BLaER1 (cell line): ENCODE results near the gene FSIP2.

Experiments used
- H3K27ac ChIP-seq: shearing (Covaris generic); formaldehyde crosslinking; 2 replicates; pipeline ENCODE4 v1.8.1; 2022
- H3K27me3 ChIP-seq: shearing (Covaris generic); formaldehyde crosslinking; 2 replicates; pipeline ENCODE4 v1.8.1; 2022
- H3K36me3 ChIP-seq: shearing (Covaris generic); formaldehyde crosslinking; 2 replicates; pipeline ENCODE4 v1.8.1; 2022
- H3K4me1 ChIP-seq: shearing (Covaris generic); formaldehyde crosslinking; 2 replicates; pipeline ENCODE4 v1.8.1; 2022
- H3K4me2 ChIP-seq: shearing (Covaris generic); formaldehyde crosslinking; 2 replicates; pipeline ENCODE4 v1.8.1; 2022
- H3K4me3 ChIP-seq: shearing (Covaris generic); formaldehyde crosslinking; 2 replicates; pipeline ENCODE4 v1.8.1; 2022
- H3K9ac ChIP-seq: shearing (Covaris generic); formaldehyde crosslinking; 2 replicates; pipeline ENCODE4 v1.8.1; 2022
- H3K9me3 ChIP-seq: shearing (Covaris generic); formaldehyde crosslinking; 2 replicates; pipeline ENCODE4 v1.8.1; 2022
- H4K20me1 ChIP-seq: shearing (Covaris generic); formaldehyde crosslinking; 2 replicates; pipeline ENCODE4 v1.8.1; 2022
- Cebpa-rat ChIP-seq: shearing (Covaris generic); IDR thresholded peaks from 2 replicates; pipeline ENCODE4 v1.8.1; 2022

The FSIP2 gene, protein sequence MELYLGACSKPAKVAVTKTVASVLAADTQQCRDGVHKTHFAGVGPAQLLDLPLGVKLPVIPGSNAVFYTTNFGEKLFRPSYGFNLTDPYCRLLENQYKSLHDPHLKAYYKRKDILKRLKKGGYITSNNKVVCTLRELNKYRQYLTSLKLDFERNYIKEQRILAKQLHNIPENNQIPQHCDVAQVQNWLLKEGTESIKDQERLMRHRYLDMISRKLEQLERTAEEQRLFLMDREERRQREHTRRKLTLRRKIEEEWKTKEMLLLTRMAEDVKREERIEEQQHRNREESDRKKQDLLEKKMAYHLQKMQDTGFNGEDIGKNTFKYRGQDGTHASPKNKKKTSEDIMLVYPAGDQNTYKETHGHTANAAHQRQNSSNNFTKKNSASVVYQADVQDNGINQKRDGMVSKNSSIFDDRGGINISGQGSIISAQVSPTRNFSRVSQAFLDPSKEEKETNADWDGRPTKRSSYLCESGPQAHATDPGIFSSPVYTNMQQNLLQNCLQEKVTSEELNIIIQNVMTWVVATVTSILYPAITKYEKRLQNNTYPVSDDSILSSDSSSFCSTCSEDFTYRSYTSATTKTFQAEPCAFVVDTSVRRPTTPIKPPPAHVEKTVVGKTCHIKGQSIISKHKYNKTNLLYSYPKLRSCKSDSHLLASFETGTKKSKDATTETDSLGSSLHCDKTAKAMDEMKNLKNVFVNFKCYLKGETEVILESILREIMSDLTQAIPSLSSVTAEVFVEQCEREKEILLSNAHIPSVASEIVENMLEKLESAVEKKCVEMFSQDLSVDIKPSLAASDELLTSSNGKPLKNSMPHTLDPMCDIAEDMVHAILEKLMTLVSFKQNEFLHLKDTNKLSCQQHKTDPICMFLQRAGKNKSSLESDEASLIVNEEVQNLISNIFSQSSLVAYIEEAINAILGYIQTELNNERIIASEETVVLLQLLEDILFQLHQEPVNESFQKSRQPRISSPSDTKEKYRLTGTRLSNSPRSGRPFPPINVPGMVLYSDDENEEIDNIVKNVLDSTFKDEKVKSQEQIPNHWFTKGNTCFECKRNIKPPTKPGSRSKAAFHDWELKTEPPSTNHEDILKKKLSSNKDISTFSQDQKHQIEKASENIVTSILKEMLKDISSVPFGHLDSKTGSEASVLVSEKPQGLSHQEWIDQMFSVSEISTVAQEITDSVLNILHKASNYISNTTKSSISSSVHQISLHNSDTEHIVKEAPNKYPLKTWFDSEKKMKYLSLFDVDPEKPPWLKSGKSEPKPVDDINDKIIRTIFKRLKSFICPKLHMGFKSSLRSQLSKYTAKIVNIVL (N-terminal part only)

DNA sequence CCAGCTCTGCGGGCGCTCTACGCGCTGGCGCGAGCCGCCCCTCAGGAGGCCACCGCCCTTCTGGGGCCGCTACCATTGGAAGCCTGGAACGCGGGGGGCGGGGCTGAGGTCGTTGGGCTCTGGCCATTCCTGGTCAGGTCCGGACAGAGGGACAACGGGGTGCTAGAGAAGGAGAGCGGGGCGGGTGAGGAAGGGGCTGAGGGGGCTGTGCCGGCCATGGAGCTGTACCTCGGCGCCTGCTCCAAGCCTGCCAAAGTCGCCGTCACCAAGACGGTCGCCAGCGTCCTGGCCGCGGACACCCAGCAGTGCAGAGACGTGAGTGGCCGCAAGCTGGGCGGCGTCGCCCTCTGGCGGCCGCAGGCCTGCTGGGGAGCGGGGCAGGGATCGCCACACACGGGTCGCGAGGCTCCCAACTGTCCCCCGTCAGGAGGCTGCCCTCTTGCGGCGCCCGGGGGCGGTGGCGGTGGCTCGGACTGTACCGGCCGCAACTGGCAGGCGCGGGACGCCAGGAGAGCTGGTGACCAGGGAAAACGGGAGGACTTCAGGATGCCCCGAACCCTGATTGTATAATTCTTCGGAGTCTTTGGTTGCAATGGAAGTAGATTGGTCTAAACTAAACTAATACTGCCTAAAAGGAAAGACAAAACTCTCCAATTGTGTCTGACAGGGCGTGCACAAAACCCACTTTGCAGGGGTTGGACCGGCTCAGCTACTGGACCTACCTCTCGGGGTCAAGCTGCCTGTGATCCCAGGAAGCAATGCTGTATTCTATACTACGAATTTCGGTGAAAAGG, at the start of gene FSIP2:
Gene FSIP2, plus strand, starts transcription at position 126 of the 794 bp plus-strand sequence. Its CDS starts 91 bp downstream, at position 217.
- Histone ChIP-seq H4K20me1 (no peaks in the 10 kb centered on the region), H3K9ac (no peak within 1 kb of the TSS), H3K27ac (no peak within 1 kb of the TSS), H3K9me3 (peaks cover 37% of the 10 kb centered on the region), H3K4me2 (no peak within 1 kb of the TSS), H3K4me1 (peaks cover 15% of the 10 kb centered on the region), H3K27me3 (no peaks in the 10 kb centered on the region), H3K36me3 (no peaks in the 10 kb centered on the region), H3K4me3 (peak within 1 kb of the TSS; percentile 31; the same call in 1 of the 2 replicates)
- no peak for TF ChIP-seq Cebpa-rat

DNA sequence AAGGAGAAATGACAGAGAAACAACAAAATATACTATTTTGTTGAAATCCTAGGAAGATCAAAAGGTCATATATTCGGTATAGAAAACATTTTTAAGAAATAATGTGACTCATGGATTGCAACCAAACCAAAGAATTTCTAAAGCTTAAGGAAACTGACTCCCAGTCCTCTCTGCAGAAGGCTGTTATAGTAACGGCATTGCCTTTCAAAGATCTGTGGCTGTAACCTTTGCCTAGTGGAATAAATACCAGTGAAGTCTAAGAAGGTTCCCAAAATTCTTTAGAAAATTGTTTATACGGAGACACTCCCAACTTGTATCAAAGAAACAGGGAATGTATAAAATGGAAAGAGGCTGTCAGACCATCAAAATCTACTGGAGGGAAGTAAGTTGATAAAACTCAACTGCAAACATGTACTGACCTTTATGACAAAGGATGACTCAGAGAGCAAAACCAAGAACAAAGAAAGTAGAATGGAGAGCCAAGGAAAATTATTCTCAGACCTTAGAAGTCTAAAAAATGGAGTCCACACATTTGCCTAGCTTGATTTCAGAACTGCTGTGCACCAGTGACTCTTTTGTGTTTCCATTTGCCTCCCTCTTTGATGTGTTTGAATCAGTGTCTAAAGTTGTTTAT, 48.6 kb upstream of the FSIP2 start:
- Histone ChIP-seq H3K27ac (no peak overlapping the region), H3K36me3 (no peaks in the 10 kb centered on the region), H3K9ac (no peak overlapping the region), H3K4me1 (no peaks in the 10 kb centered on the region), H3K27me3 (no peaks in the 10 kb centered on the region), H3K4me2 (no peak overlapping the region), H3K4me3 (no peak overlapping the region), H4K20me1 (no peaks in the 10 kb centered on the region), H3K9me3 (0 out of 2 replicates have a peak, but pooled peaks cover 4% of the 10 kb centered on the region)
- TF ChIP-seq Cebpa-rat: no peak

DNA sequence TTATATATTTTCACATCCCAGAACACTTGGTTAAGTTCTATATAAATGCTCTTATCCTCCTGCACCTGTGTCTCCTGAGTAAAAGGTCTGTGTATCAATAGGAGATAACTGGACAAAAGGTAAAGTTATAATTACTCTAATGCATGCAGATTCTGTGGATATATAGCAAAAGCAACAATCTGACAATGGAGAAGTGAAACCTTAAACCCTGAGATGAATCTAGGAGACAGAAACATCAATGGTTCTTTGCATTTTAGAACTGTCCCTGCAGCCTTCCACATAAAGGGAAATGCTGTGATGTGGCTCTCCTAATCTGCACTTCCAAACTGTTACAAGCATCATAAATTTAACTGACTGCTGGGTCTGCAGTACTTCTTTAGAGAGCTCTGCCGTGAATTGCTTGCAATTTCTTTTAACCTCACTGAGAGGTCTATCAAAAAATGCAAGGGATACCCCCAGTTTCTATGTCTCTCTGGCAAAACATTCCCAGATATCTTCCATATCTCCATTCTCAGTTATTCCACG, 42.8 kb upstream of the FSIP2 start:
- Histone ChIP-seq H3K4me1 (no peaks in the 10 kb centered on the region), H3K4me2 (no peak overlapping the region), H3K9ac (no peak overlapping the region), H3K4me3 (no peak overlapping the region), H3K36me3 (no peaks in the 10 kb centered on the region), H3K27me3 (no peaks in the 10 kb centered on the region), H3K9me3 (no peaks in the 10 kb centered on the region), H3K27ac (no peak overlapping the region), H4K20me1 (no peaks in the 10 kb centered on the region)
- TF ChIP-seq Cebpa-rat: no peak

DNA sequence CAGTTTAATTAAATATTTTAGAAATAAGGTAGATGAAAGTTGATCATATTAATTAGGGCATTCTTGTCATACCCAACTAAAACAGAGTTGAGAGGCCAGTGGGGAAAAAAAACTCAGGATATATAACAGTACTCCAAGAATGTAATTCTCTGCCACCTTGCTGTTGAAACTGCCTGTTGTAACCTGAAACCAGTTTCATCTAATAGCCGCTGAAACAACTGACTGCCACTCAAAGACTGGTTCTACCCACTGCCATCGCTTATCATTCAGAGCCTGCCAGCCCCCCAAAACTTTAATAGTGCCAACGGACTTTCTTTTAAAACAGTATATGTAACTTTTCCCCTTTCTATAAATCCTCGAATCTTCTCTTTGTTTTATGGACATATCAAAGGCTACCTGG, 37.7 kb upstream of the FSIP2 start:
- Histone ChIP-seq H3K4me1 (no peaks in the 10 kb centered on the region), H3K4me3 (no peak overlapping the region), H3K27me3 (no peaks in the 10 kb centered on the region), H3K36me3 (no peaks in the 10 kb centered on the region), H3K9me3 (no peaks in the 10 kb centered on the region), H3K4me2 (no peak overlapping the region), H4K20me1 (no peaks in the 10 kb centered on the region), H3K9ac (no peak overlapping the region), H3K27ac (no peak overlapping the region)
- no peak for TF ChIP-seq Cebpa-rat

DNA sequence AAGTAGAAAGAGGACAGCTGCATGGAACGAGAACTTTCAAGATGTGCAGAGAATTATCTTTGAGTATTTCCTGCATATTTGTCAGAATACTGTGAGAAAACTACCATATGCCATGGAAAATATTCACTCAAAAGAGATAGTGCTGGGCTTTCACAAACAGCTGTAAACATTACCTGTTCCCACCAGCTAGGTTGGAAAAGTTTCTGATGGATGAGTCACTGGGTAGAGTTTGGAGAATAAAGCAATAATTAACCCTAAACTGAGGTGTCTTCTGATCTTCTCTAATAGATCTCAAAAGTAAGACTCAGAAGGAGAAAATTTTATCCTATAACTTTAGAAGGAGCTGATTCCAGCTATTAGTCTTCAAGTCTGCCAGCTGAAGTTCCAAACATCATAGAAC, 3.9 kb upstream of the FSIP2 start:
- H3K4me1 ChIP-seq: peaks cover 15% of the 10 kb centered on the region
- no peak overlapping the region for H3K27ac ChIP-seq
- no peak overlapping the region for H3K4me2 ChIP-seq
- H3K4me3 ChIP-seq: no peak overlapping the region
- no peaks in the 10 kb centered on the region for H4K20me1 ChIP-seq
- no peak overlapping the region for H3K9ac ChIP-seq
- H3K36me3 ChIP-seq: no peaks in the 10 kb centered on the region
- no peaks in the 10 kb centered on the region for H3K27me3 ChIP-seq
- H3K9me3 ChIP-seq: peaks cover 28% of the 10 kb centered on the region
- no peak for TF ChIP-seq Cebpa-rat

DNA sequence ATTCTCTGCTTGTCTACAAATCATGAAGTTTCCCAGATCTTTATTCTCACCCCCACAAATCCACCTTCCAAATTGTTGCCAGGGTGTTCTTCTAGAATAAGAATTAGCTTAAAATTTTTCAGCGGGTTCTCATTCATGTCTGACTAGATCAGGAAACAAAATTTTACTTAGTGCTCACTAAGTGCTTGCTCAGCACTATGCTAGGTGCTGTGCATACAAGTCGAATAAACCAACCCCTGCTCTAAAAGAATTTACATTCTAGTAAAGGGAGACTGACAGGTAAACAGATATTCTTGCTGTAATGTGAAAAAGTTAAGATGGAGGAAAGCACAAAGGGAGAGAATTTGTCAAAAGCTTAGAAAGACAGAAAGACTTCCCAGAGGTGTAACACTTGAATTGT, 2.4 kb upstream of the FSIP2 start:
- TF ChIP-seq Cebpa-rat: no peak
- Histone ChIP-seq H3K27me3 (no peaks in the 10 kb centered on the region), H3K4me2 (peak overlapping the region; percentile 50), H4K20me1 (no peaks in the 10 kb centered on the region), H3K9ac (no peak overlapping the region), H3K9me3 (peaks cover 37% of the 10 kb centered on the region), H3K27ac (no peak overlapping the region), H3K4me3 (no peak overlapping the region), H3K4me1 (peaks cover 15% of the 10 kb centered on the region), H3K36me3 (no peaks in the 10 kb centered on the region)

- Histone ChIP-seq H3K27ac (no peak overlapping the region), H3K4me1 (no peaks in the 10 kb centered on the region), H3K9me3 (no peaks in the 10 kb centered on the region), H3K27me3 (no peaks in the 10 kb centered on the region), H4K20me1 (no peaks in the 10 kb centered on the region), H3K4me3 (no peak overlapping the region), H3K4me2 (no peak overlapping the region), H3K9ac (no peak overlapping the region), H3K36me3 (no peaks in the 10 kb centered on the region)
- TF ChIP-seq Cebpa-rat: no peak
These were observed 7.6 kb downstream of the FSIP2 start for GRCh38 chr2:185745864-185746859.
